PC-3 (cell line): ENCODE data around the gene CDK5R1.
"Not testable (repeated sequence)": the region's sequence is repeated elsewhere in the genome, so short reads cannot be mapped to it uniquely, and the experiment has no call there.

Experiments used
- CTCF ChIP-seq: fragments of 300-600 bp; sonication (generic); conservative IDR thresholded peaks from 2 replicates; pipeline ENCODE4 v1.5.1; 2017; ENCODE audit warnings: antibody characterized with exemption, low read depth, mild to moderate bottlenecking, low read length
- EZH2 ChIP-seq: fragments of 300-600 bp; sonication (generic); IDR thresholded peaks from one replicate; pipeline ENCODE4 v1.6.1; 2017; ENCODE audit warnings: antibody characterized with exemption, mild to moderate bottlenecking, low read length; ENCODE audit not compliant: unreplicated experiment
- EZH2phosphoT487 ChIP-seq: fragments of 300-600 bp; sonication (generic); IDR thresholded peaks from 2 replicates; pipeline ENCODE4 v1.6.1; 2018; ENCODE audit warnings: mild to moderate bottlenecking, antibody characterized with exemption, low read length, borderline replicate concordance

GRCh38 chr17:32524553-32524880 is 37.7 kb downstream of the CDK5R1 start:
- not testable (repeated sequence) for TF ChIP-seq CTCF, EZH2, EZH2phosphoT487
